GM12878 (cell line): ENCODE measurements around the gene OVCA2. TPM values are rescaled to one million over a fixed set of nuclear protein-coding genes. Genes with fewer than 3 reads are reported as not detected.

Experiments used
- ATAC-seq: fragments of 200-7000 bp; cut with Tn5 transposase; 3 replicates; pipeline ENCODE4 v1.9.1; 2020; ENCODE audit warnings: mild to moderate bottlenecking, moderate library complexity
- BruUV-seq: library from RNA; stranded (reverse); fragments of 400-500 nt; replicated peaks from 2 replicates; lab custom pipeline; 2021; lab: Mats Ljungman, UMichigan
- CTCF ChIA-PET: fragments of 300-600 bp; sonication (Branson Sonifier 250); formaldehyde crosslinking; extraction: SDS; loops from one replicate; lab custom pipeline; 2021; ENCODE audit warnings: inconsistent platforms; lab: Yijun Ruan, JAX
- POLR2A ChIA-PET: fragments of 350-600 bp; formaldehyde crosslinking; extraction: SDS; loops from one replicate; lab custom pipeline; 2021; ENCODE audit warnings: inconsistent platforms; lab: Charles Lee
- RAD21 ChIA-PET: fragments of 300-600 bp; sonication (Branson Sonifier 250); formaldehyde crosslinking; loops from one replicate; lab custom pipeline; 2023; ENCODE audit warnings: antibody characterized with exemption; ENCODE audit not compliant: unreplicated experiment; lab: Charles Lee
- SMC1A ChIA-PET: fragments of 300-600 bp; sonication (Branson Sonifier 250); formaldehyde crosslinking; loops from one replicate; lab custom pipeline; 2023; ENCODE audit not compliant: unreplicated experiment, uncharacterized antibody; lab: Charles Lee
- DNase-seq: peaks from one replicate; pipeline ENCODE4 v3.0.0-alpha.2; 2011; ENCODE audit warnings: low read depth, low spot score
- FAIRE-seq: peaks from 3 replicates; lab custom pipeline; 2011; peaks lifted over from hg19 to GRCh38; lab: Jason Lieb, UNC
- H2AFZ ChIP-seq: 2 replicates; pipeline ENCODE4 v1.6.0; 2011; ENCODE audit warnings: low read depth, low read length, control low read depth; ENCODE audit not compliant: control insufficient read depth
- H3K27ac ChIP-seq: 2 replicates; pipeline ENCODE4 v1.5.1; 2011; ENCODE audit warnings: control low read depth; ENCODE audit not compliant: control insufficient read depth, insufficient read depth
- H3K27me3 ChIP-seq, 2 experiments: replicated peaks in 1 of 2; 2 replicates each; pipeline versions ENCODE4 v1.6.0 to v1.6.1; 2011; ENCODE audit warnings: low read length in 1 of 2; ENCODE audit not compliant: control insufficient read depth in 2 of 2, insufficient read depth in 2 of 2
- H3K36me3 ChIP-seq, 2 experiments: 2 replicates each; pipeline ENCODE4 v1.5.1; 2011; ENCODE audit warnings: low read length in 1 of 2; ENCODE audit not compliant: control insufficient read depth in 2 of 2, insufficient read depth in 2 of 2
- H3K4me1 ChIP-seq: 2 replicates; pipeline ENCODE4 v1.6.1; 2011; ENCODE audit warnings: mild to moderate bottlenecking, low read length, moderate library complexity, mixed read lengths; ENCODE audit not compliant: control insufficient read depth, insufficient read depth
- H3K4me2 ChIP-seq: 2 replicates; pipeline ENCODE4 v1.6.0; 2011; ENCODE audit warnings: control low read depth; ENCODE audit not compliant: control insufficient read depth, insufficient read depth
- H3K4me3 ChIP-seq: fragments of 200-600 bp; sonication (generic); 2 replicates; pipeline ENCODE4 v1.5.1; 2016
- H3K79me2 ChIP-seq: 2 replicates; pipeline ENCODE4 v1.6.0; 2011; ENCODE audit warnings: low read length; ENCODE audit not compliant: control insufficient read depth, insufficient read depth
- H3K9ac ChIP-seq: 2 replicates; pipeline ENCODE4 v1.8.0; 2011; ENCODE audit warnings: low read length, control low read depth, mixed read lengths; ENCODE audit not compliant: control insufficient read depth, insufficient read depth
- H3K9me3 ChIP-seq: replicated peaks from 3 replicates; pipeline ENCODE4 v1.5.1; 2011; ENCODE audit warnings: mild to moderate bottlenecking, low read length; ENCODE audit not compliant: control insufficient read depth, insufficient read depth
- H4K20me1 ChIP-seq: 2 replicates; pipeline ENCODE4 v1.6.0; 2011; ENCODE audit not compliant: control insufficient read depth, insufficient read depth
- ASH2L ChIP-seq: fragments of 300-600, 200-600 bp; sonication (generic); IDR thresholded peaks from 2 replicates; pipeline ENCODE4 v1.6.1; 2017; ENCODE audit warnings: low read depth, mild to moderate bottlenecking, borderline replicate concordance
- EGR1 ChIP-seq, 2 experiments: IDR thresholded peaks; 1 replicate in 1 of 2; 2 replicates in 1 of 2; pipeline ENCODE4 v1.6.1; 2011 to 2012; ENCODE audit warnings: low read depth in 2 of 2, low read length in 2 of 2, borderline replicate concordance in 1 of 2, mild to moderate bottlenecking in 1 of 2, moderate library complexity in 1 of 2
- EP300 ChIP-seq, 2 experiments: fragments of 150-350 bp in 1 of 2; IDR thresholded peaks; 2 replicates each; pipeline ENCODE4 v1.6.1; 2011 to 2012; ENCODE audit warnings: low read depth in 2 of 2, low read length in 2 of 2, borderline replicate concordance in 1 of 2, improper control_type of control experiment in 1 of 2, inconsistent platforms in 1 of 2; ENCODE audit not compliant: control insufficient read depth in 1 of 2
- ESRRA ChIP-seq: IDR thresholded peaks from 2 replicates; pipeline ENCODE4 v1.6.1; 2012; ENCODE audit warnings: mild to moderate bottlenecking, low read length, improper control_type of control experiment
- MTA3 ChIP-seq: IDR thresholded peaks from 2 replicates; pipeline ENCODE4 v1.6.1; 2012; ENCODE audit warnings: low read length, inconsistent platforms, borderline replicate concordance
- POLR2A ChIP-seq: IDR thresholded peaks from 2 replicates; pipeline ENCODE4 v1.6.1; 2011; ENCODE audit warnings: low read depth, mild to moderate bottlenecking, low read length
- POLR2AphosphoS5 ChIP-seq: IDR thresholded peaks from 2 replicates; pipeline ENCODE4 v1.6.1; 2011; ENCODE audit warnings: mild to moderate bottlenecking, low read length, inconsistent platforms
- RBBP5 ChIP-seq: fragments of 200-600 bp; sonication (generic); conservative IDR thresholded peaks from 2 replicates; pipeline ENCODE4 v1.6.1; 2016
- USF1 ChIP-seq: IDR thresholded peaks from 2 replicates; pipeline ENCODE4 v1.6.1; 2011; ENCODE audit warnings: borderline replicate concordance, low read depth, mild to moderate bottlenecking, moderate library complexity, mixed read lengths, low read length; ENCODE audit not compliant: insufficient read depth; ENCODE audit errors: extremely low read length
- ZBTB40 ChIP-seq: fragments of 450-650 bp; IDR thresholded peaks from 2 replicates; pipeline ENCODE4 v1.6.1; 2016; ENCODE audit warnings: mild to moderate bottlenecking, moderate library complexity, borderline replicate concordance
- ZNF217 ChIP-seq: fragments of 450-650 bp; IDR thresholded peaks from 2 replicates; pipeline ENCODE4 v1.6.1; 2017; ENCODE audit warnings: antibody characterized with exemption, mild to moderate bottlenecking
- ZNF622 ChIP-seq: fragments of 450-650 bp; IDR thresholded peaks from 2 replicates; pipeline ENCODE4 v1.6.1; 2017; ENCODE audit warnings: mild to moderate bottlenecking, inconsistent platforms
- WGBS: methylation state at CpG from one replicate; pipeline ENCODE4 v1.1.6; 2016; ENCODE audit warnings: low lambda C conversion rate; ENCODE audit not compliant: insufficient replicate concordance, insufficient coverage; ENCODE audit errors: missing lambda C conversion rate; 5-methylcytosine and 5-hydroxymethylcytosine counted together
- in situ Hi-C: fragments of 300-500 bp; cut with MboI; formaldehyde crosslinking; loops from 9 replicates; pipeline ENCODE4 v1.14.3; 2018; ENCODE audit warnings: mixed read lengths
- intact Hi-C: fragments of 100-400 bp; cut with micrococcal nuclease; formaldehyde crosslinking; loops from one replicate; pipeline ENCODE4 v1.14.2; 2022; ENCODE audit not compliant: unreplicated experiment
- polyA plus RNA-seq, 11 experiments: library from polyadenylated mRNA; depleted of rRNA in 4 of 11; unstranded in 6 of 11; stranded (reverse) in 5 of 11; fragments of >200 nt; fragmentation: Nextera tagmentation in 4 of 11; fragmentation: Illumina TruSeq in 1 of 11; extraction: Ambion mirVana in 4 of 11; extraction: Trizol in 1 of 11; gene quantifications; 1 replicate in 1 of 11; 2 replicates in 10 of 11; pipeline versions ENCODE4 v1.2.1 to v1.2.3, GENCODE V29; 2011 to 2016; ENCODE audit warnings: inconsistent platforms in 2 of 11, missing spikeins in 2 of 11, low read depth in 1 of 11
- total RNA-seq, 4 experiments: library from RNA; depleted of rRNA in 3 of 4; stranded (reverse); fragments of >200 nt in 3 of 4; fragmentation: Illumina TruSeq in 1 of 4; extraction: Trizol in 1 of 4; gene quantifications; 2 replicates each; pipeline versions ENCODE4 v1.2.1 to v1.2.3, GENCODE V29; 2013 to 2021
- TF ChIP-seq, protein P1 (sequence below): IDR thresholded peaks from 2 replicates; pipeline ENCODE4 v1.6.1; 2012; ENCODE audit warnings: improper control_type of control experiment, low read depth, low read length; ENCODE audit not compliant: insufficient replicate concordance

OVCA2 gene
- total and polyA plus RNA-seq, 10 of the 15 experiments (the other 5 are each of a cell fraction or from before 2014, with no cell fraction given), result 6.1 to 75.3 (median 40.7) TPM

DNA sequence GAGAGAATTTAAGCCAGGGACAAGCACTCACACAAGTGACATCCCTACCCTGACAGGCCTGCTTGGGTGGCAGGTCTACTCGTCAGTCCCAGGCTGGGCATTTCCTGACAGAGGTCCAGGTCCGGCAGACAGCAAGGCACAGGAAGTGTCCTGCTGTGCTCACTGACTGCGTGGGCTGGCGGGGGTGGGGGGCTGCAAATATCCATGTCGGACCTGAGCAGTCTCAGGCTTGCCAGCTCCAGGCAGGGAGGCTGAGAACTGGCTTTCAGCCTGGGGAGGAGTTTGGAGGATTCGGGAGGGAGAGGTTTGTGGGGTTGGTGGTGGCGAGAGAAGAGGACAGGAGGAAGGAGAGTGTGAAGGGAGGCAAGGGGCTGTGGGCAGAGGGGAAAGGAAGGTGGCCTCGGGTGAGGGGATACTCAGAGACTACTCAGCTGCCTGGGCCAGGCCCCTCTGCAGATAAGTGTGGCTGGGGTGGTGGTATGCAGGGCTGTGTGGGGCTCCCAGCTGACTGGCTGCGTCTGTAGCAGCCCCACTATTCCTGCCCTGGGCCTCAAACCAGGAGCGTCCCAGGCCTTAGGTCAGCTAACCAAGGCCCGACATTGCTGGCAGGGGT lies 20.9 kb downstream of the OVCA2 start:
- BruUV-seq, result no TSS peak
- H3K4me1 ChIP-seq, result peaks cover 45% of the 10 kb centered on the region
- no peak for ATAC-seq
- TF ChIP-seq ASH2L, result no peak
- no peak for TF ChIP-seq ZNF622
- TF ChIP-seq ZBTB40, result no peak
- peak; percentile 64 for TF ChIP-seq POLR2AphosphoS5
- TF ChIP-seq, protein P1, sequence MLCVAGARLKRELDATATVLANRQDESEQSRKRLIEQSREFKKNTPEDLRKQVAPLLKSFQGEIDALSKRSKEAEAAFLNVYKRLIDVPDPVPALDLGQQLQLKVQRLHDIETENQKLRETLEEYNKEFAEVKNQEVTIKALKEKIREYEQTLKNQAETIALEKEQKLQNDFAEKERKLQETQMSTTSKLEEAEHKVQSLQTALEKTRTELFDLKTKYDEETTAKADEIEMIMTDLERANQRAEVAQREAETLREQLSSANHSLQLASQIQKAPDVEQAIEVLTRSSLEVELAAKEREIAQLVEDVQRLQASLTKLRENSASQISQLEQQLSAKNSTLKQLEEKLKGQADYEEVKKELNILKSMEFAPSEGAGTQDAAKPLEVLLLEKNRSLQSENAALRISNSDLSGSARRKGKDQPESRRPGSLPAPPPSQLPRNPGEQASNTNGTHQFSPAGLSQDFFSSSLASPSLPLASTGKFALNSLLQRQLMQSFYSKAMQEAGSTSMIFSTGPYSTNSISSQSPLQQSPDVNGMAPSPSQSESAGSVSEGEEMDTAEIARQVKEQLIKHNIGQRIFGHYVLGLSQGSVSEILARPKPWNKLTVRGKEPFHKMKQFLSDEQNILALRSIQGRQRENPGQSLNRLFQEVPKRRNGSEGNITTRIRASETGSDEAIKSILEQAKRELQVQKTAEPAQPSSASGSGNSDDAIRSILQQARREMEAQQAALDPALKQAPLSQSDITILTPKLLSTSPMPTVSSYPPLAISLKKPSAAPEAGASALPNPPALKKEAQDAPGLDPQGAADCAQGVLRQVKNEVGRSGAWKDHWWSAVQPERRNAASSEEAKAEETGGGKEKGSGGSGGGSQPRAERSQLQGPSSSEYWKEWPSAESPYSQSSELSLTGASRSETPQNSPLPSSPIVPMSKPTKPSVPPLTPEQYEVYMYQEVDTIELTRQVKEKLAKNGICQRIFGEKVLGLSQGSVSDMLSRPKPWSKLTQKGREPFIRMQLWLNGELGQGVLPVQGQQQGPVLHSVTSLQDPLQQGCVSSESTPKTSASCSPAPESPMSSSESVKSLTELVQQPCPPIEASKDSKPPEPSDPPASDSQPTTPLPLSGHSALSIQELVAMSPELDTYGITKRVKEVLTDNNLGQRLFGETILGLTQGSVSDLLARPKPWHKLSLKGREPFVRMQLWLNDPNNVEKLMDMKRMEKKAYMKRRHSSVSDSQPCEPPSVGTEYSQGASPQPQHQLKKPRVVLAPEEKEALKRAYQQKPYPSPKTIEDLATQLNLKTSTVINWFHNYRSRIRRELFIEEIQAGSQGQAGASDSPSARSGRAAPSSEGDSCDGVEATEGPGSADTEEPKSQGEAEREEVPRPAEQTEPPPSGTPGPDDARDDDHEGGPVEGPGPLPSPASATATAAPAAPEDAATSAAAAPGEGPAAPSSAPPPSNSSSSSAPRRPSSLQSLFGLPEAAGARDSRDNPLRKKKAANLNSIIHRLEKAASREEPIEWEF, result no peak
- TF ChIP-seq ESRRA, result no peak
- peak in 1 of 2 experiments; percentile 9; a peak in 1 of 3 replicates for TF ChIP-seq EGR1 (IDR thresholded peaks at IDR 0.05; ENCODE audit: borderline replicate concordance in 1 of 2, low read depth in 2 of 2, low read length in 2 of 2)
- TF ChIP-seq RBBP5, result no peak
- TF ChIP-seq EP300 (IDR thresholded peaks at IDR 0.05; ENCODE audit: borderline replicate concordance in 1 of 2, control insufficient read depth in 1 of 2, low read depth in 2 of 2, low read length in 2 of 2), result no peak
- TF ChIP-seq ZNF217, result no peak
- TF ChIP-seq USF1, result no peak
- TF ChIP-seq MTA3, result no peak
- TF ChIP-seq POLR2A, result peak; percentile 81

More for the DNA sequence above, 20.9 kb downstream of the OVCA2 start:
- no peak overlapping the region for H3K9ac ChIP-seq
- no peaks in the 10 kb centered on the region for H3K27me3 ChIP-seq
- H3K27ac ChIP-seq, result no peak overlapping the region; the same call in 1 of the 2 replicates
- intact Hi-C loops (no loop called here), in situ Hi-C loops (loop anchor here (10.0 kb wide), 1 partner anchor 182 kb away; no protein-coding TSS in a partner anchor)
- WGBS, result 65% methylated on average over 10 of the region's 11 CpGs
- FAIRE-seq (no peak), DNase-seq (no peak)
- peaks cover 25 to 27% of the 10 kb centered on the region in 2 experiments for H3K36me3 ChIP-seq
- no peak overlapping the region for H3K4me3 ChIP-seq
- ChIA-PET CTCF (no interaction called here), POLR2A (interaction anchor here (12.5 kb wide), 1 partner anchor 25 kb away, joined by 148 read pairs; no protein-coding TSS in a partner anchor), RAD21 (interaction anchor here (0.9 kb wide), 1 partner anchor 28 kb away, joined by 4 read pairs; no protein-coding TSS in a partner anchor), SMC1A (interaction anchor here (1.2 to 3.9 kb wide), 3 partner anchors 26 to 183 kb away, joined by 3 to 27 read pairs (median 20); no protein-coding TSS in a partner anchor)
- no peaks in the 10 kb centered on the region; the same call in 2 of the 3 replicates for H3K9me3 ChIP-seq
- H2AFZ ChIP-seq, result no peak overlapping the region
- no peaks in the 10 kb centered on the region for H4K20me1 ChIP-seq
- peaks cover 27% of the 10 kb centered on the region for H3K79me2 ChIP-seq
- H3K4me2 ChIP-seq, result no peak overlapping the region
